GM23248 (cell line): ENCODE data around the gene ARSA.

Source experiments
- EZH2 ChIP-seq: fragments of 200-600 bp; sonication (generic); IDR thresholded peaks from 2 replicates; pipeline ENCODE4 v1.6.1; 2018; ENCODE audit warnings: antibody characterized with exemption, mild to moderate bottlenecking; ENCODE audit not compliant: insufficient read depth, poor library complexity, severe bottlenecking
- EZH2phosphoT487 ChIP-seq: fragments of 200-600 bp; sonication (generic); IDR thresholded peaks from 2 replicates; pipeline ENCODE4 v1.6.1; 2018; ENCODE audit warnings: antibody characterized with exemption, moderate library complexity, mild to moderate bottlenecking, low read depth; ENCODE audit not compliant: insufficient read depth

- TF ChIP-seq EZH2, result no peak
- TF ChIP-seq EZH2phosphoT487, result no peak
Measured at GRCh38 chr22:50633771-50634170, 5.8 kb upstream of the ARSA start.
